Tibial artery (tissue), 4 donors: Measurements from ENCODE around the gene ATRNL1.
"Not testable (repeated sequence)": the region's sequence is repeated elsewhere in the genome, so short reads cannot be mapped to it uniquely, and the experiment has no call there.

Experiments
- DNase-seq, 2 donors: peaks; one replicate each; pipeline ENCODE4 v3.0.0-alpha.2; 2019
- H3K27ac ChIP-seq, 2 donors: fragments of 200-600 bp; sonication (generic) in 1 of 2; 1 replicate in 1 of 2; 2 replicates in 1 of 2; pipeline ENCODE4 v1.5.1; 2018 to 2019; ENCODE audit warnings: mild to moderate bottlenecking in 1 of 2
- H3K27me3 ChIP-seq, 2 donors: fragments of 200-600 bp; sonication (generic) in 1 of 2; one replicate each; pipeline versions ENCODE4 v1.5.1 to v1.6.0; 2016 to 2019
- H3K36me3 ChIP-seq, 3 donors: fragments of 200-600 bp; sonication (generic) in 2 of 3; one replicate each; pipeline ENCODE4 v1.5.1; 2016 to 2019; ENCODE audit warnings: mild to moderate bottlenecking in 2 of 3
- H3K4me1 ChIP-seq, 4 donors: fragments of 200-600 bp; sonication (generic) in 2 of 4; 1 replicate in 3 of 4; 2 replicates in 1 of 4; pipeline ENCODE4 v1.5.1; 2016 to 2019
- H3K4me3 ChIP-seq, 2 donors: fragments of 200-600 bp; sonication (generic) in 1 of 2; 1 replicate in 1 of 2; 2 replicates in 1 of 2; pipeline ENCODE4 v1.5.1; 2018 to 2019; ENCODE audit warnings: mild to moderate bottlenecking in 2 of 2
- H3K9me3 ChIP-seq, 3 donors: fragments of 200-600 bp; sonication (generic) in 1 of 3; one replicate each; pipeline ENCODE4 v1.5.1; 2016 to 2019
- CTCF ChIP-seq, 2 experiments: fragments of 200-600 bp in 1 of 2; fragments of 450-650 bp in 1 of 2; IDR thresholded peaks; one replicate each; pipeline ENCODE4 v1.5.1; 2017 to 2019; ENCODE audit warnings: antibody characterized with exemption in 2 of 2, mild to moderate bottlenecking in 1 of 2, moderate library complexity in 1 of 2
- intact Hi-C: fragments of 100-400 bp; cut with DNase I; formaldehyde crosslinking; loops from one replicate; pipeline ENCODE4 v1.15.0; 2023; ENCODE audit warnings: low total_unique reads

The ATRNL1 gene

GRCh38 chr10:115300080-115300479 lies 206.9 kb downstream of the ATRNL1 start:
- Histone ChIP-seq H3K36me3 (no peaks in the 10 kb centered on the region), H3K27me3 (no peaks in the 10 kb centered on the region), H3K27ac (no peak overlapping the region), H3K4me1 (no peaks in the 10 kb centered on the region), H3K4me3 (no peak overlapping the region), H3K9me3 (peaks cover 0 to 6% (median 0%) of the 10 kb centered on the region in 3 donors)
- TF ChIP-seq CTCF (IDR thresholded peaks at IDR 0.05), result no peak
- no peak for DNase-seq
- intact Hi-C loops, result no loop called here

- H3K4me1 ChIP-seq, H3K36me3 ChIP-seq, intact Hi-C loops, H3K4me3 ChIP-seq, H3K27me3 ChIP-seq, H3K9me3 ChIP-seq, H3K27ac ChIP-seq, DNase-seq: not testable (repeated sequence)
These were observed 226.5 kb downstream of the ATRNL1 start for GRCh38 chr10:115319669-115320068.

- DNase-seq, result no peak
- no peaks in the 10 kb centered on the region for H3K36me3 ChIP-seq
- intact Hi-C loops, result no loop called here
- H3K27me3 ChIP-seq, result no peaks in the 10 kb centered on the region
- H3K4me1 ChIP-seq, result no peaks in the 10 kb centered on the region
- H3K27ac ChIP-seq, result no peak overlapping the region
- H3K4me3 ChIP-seq, result no peak overlapping the region
- no peaks in the 10 kb centered on the region for H3K9me3 ChIP-seq
- no peak for TF ChIP-seq CTCF (IDR thresholded peaks at IDR 0.05)
These were observed 228.2 kb downstream of the ATRNL1 start for GRCh38 chr10:115321360-115321759.

GRCh38 chr10:115328331-115328730 lies 235.2 kb downstream of the ATRNL1 start:
- H3K9me3 ChIP-seq, result no peaks in the 10 kb centered on the region
- no peak for TF ChIP-seq CTCF (IDR thresholded peaks at IDR 0.05)
- no peaks in the 10 kb centered on the region for H3K4me1 ChIP-seq
- no peaks in the 10 kb centered on the region for H3K27me3 ChIP-seq
- H3K4me3 ChIP-seq, result no peak overlapping the region
- DNase-seq, result no peak
- intact Hi-C loops, result no loop called here
- no peaks in the 10 kb centered on the region for H3K36me3 ChIP-seq
- no peak overlapping the region for H3K27ac ChIP-seq

- no peak overlapping the region for H3K4me3 ChIP-seq
- H3K4me1 ChIP-seq, result no peaks in the 10 kb centered on the region
- intact Hi-C loops, result no loop called here
- no peaks in the 10 kb centered on the region for H3K36me3 ChIP-seq
- H3K27ac ChIP-seq, result no peak overlapping the region
- H3K27me3 ChIP-seq, result no peaks in the 10 kb centered on the region
- no peak for TF ChIP-seq CTCF (IDR thresholded peaks at IDR 0.05)
- no peaks in the 10 kb centered on the region for H3K9me3 ChIP-seq
- no peak for DNase-seq
These were observed 242.2 kb downstream of the ATRNL1 start for GRCh38 chr10:115335366-115335765.

GRCh38 chr10:115355162-115355760 lies 262.1 kb downstream of the ATRNL1 start:
- no peak overlapping the region for H3K4me3 ChIP-seq
- H3K36me3 ChIP-seq, result no peaks in the 10 kb centered on the region
- DNase-seq, result no peak
- no peaks in the 10 kb centered on the region for H3K9me3 ChIP-seq
- no peak overlapping the region for H3K27ac ChIP-seq
- H3K4me1 ChIP-seq, result no peaks in the 10 kb centered on the region
- TF ChIP-seq CTCF (IDR thresholded peaks at IDR 0.05), result peak; percentile 48 to 49
- no peaks in the 10 kb centered on the region for H3K27me3 ChIP-seq
- intact Hi-C loops, result no loop called here

- DNase-seq, H3K27me3 ChIP-seq, H3K9me3 ChIP-seq, H3K36me3 ChIP-seq, H3K4me1 ChIP-seq, intact Hi-C loops, H3K27ac ChIP-seq, H3K4me3 ChIP-seq: not testable (repeated sequence)
These were observed 274.8 kb downstream of the ATRNL1 start for GRCh38 chr10:115367920-115368319.
